Motor neuron (in vitro differentiated cells): Measurements from ENCODE around the gene VSIG10L. TPM values are rescaled to one million over a fixed set of nuclear protein-coding genes. Genes with fewer than 3 reads are reported as not detected.

Experiments
- ATAC-seq, 8 experiments: fragments of 200-7000 bp; cut with Tn5 transposase; replicated peaks in 6 of 8; 2 replicates each; pipeline ENCODE4 v1.8.0; 2021; ENCODE audit warnings: mild to moderate bottlenecking in 8 of 8, moderate library complexity in 8 of 8
- H3K27ac ChIP-seq, 2 donors: fragments of 250-450 bp; sonication (Bioruptor Pico); 2 replicates each; pipeline ENCODE4 v1.9.0; 2021; ENCODE audit warnings: antibody characterized with exemption in 2 of 2, mild to moderate bottlenecking in 2 of 2, moderate library complexity in 1 of 2
- H3K4me1 ChIP-seq, 2 donors: fragments of 250-450 bp; sonication (Bioruptor Pico); replicated peaks in 1 of 2; 2 replicates each; pipeline ENCODE4 v1.6.1; 2021; ENCODE audit warnings: antibody characterized with exemption in 2 of 2, mild to moderate bottlenecking in 2 of 2, moderate library complexity in 1 of 2
- H3K4me3 ChIP-seq, 5 donors: fragments of 250-450 bp; sonication (Bioruptor Pico); 2 replicates each; pipeline ENCODE4 v1.9.0; 2021; ENCODE audit warnings: antibody characterized with exemption in 5 of 5, mild to moderate bottlenecking in 5 of 5, moderate library complexity in 4 of 5
- WGBS, 10 experiments: fragments of 450-650 bp; shearing (Covaris generic); methylation state at CpG; one replicate each; pipeline ENCODE4 v1.0.0; 2022; 5-methylcytosine and 5-hydroxymethylcytosine counted together
- in situ Hi-C, 9 experiments: fragments of 400-800 bp; cut with MboI; loops; one replicate each; pipeline ENCODE4 v1.15.0; 2021; ENCODE audit warnings: low sequenced_read_pairs in 9 of 9, low pct_unique_long_range_greater_than_20kb in 2 of 9; ENCODE audit not compliant: unreplicated experiment in 9 of 9
- total RNA-seq, 8 experiments: library from RNA; unstranded; fragments of 300-600 nt; gene quantifications; 2 replicates each; pipeline versions ENCODE4 v1.2.3 to v1.2.4, GENCODE V29; 2022

The VSIG10L gene
- total RNA-seq, 8 experiments from 2014 or later: 1.3 to 5.2 (median 2.2) TPM

GRCh38 chr19:51289635-51290034 lies 52.3 kb downstream of the VSIG10L start:
- in situ Hi-C loops: no loop called here
- WGBS, 10 experiments: 29 to 83% (median 50%) methylated on average over 1 of the region's 1 CpG; no CpG with 5 or more reads in 5 of the 10 experiments
- ATAC-seq: no peak
- no peak overlapping the region for H3K4me3 ChIP-seq
- peaks cover 0 to 9% of the 10 kb centered on the region in 2 donors for H3K4me1 ChIP-seq
- H3K27ac ChIP-seq: no peak overlapping the region

GRCh38 chr19:51285682-51286081 lies 56.3 kb downstream of the VSIG10L start:
- Histone ChIP-seq H3K4me1 (no peaks in the 10 kb centered on the region), H3K27ac (no peak overlapping the region), H3K4me3 (no peak overlapping the region)
- in situ Hi-C loops: no loop called here
- WGBS, 10 experiments: 0 to 76% (median 44%) methylated on average over 2 to 3 of the region's 3 CpGs
- peak in 2 of 8 experiments; percentile 76 to 80 for ATAC-seq

- Histone ChIP-seq H3K4me1 (no peaks in the 10 kb centered on the region), H3K27ac (no peak overlapping the region), H3K4me3 (no peak overlapping the region)
- no peak for ATAC-seq
- WGBS, 10 experiments: 0 to 55% methylated on average over 1 to 3 of the region's 4 CpGs; no CpG with 5 or more reads in 8 of the 10 experiments
- in situ Hi-C loops: no loop called here
These were observed 59.6 kb downstream of the VSIG10L start for GRCh38 chr19:51282335-51282734.

Other genes with a start within 250 kb of the VSIG10L start
- 1 to 10 TPM; 1.7 to 4.0 (median 2.5) TPM for gene CTU1, start 233.7 kb downstream of the VSIG10L start, total RNA-seq
- under 1 TPM in 3 of 8 experiments, not detected in 5; 0.09 to 0.33 (median 0.21) TPM for gene SIGLEC9, start 217.2 kb downstream of the VSIG10L start, total RNA-seq
- 1 to 10 TPM in 1 of 8 experiments, under 1 TPM in 2, not detected in 5; 0.20 to 1.2 (median 0.33) TPM for gene SIGLEC7, start 199.8 kb downstream of the VSIG10L start, total RNA-seq
- gene CD33, start 117.1 kb downstream of the VSIG10L start, total RNA-seq: 10 to 100 TPM in 1 of 8 experiments, 1 to 10 TPM in 2, under 1 TPM in 3, not detected in 2; 0.09 to 26.1 (median 2.7) TPM
- gene SIGLECL1, start 91.1 kb downstream of the VSIG10L start, total RNA-seq: 1 to 10 TPM in 1 of 8 experiments, under 1 TPM in 1, not detected in 6; 0.20 to 1.1 TPM
- 10 to 100 TPM in 2 of 8 experiments, 1 to 10 TPM in 3, under 1 TPM in 3; 0.20 to 13.0 (median 5.7) TPM for gene IGLON5, start 30.5 kb downstream of the VSIG10L start, total RNA-seq
- 100 to 1,000 TPM in 7 of 8 experiments, 10 to 100 TPM in 1; 64.7 to 217 (median 144) TPM for gene ETFB, start 24.2 kb upstream of the VSIG10L start, total RNA-seq
- 1 to 10 TPM in 7 of 8 experiments, under 1 TPM in 1; 0.36 to 4.1 (median 2.4) TPM for gene CLDND2, start 26.9 kb upstream of the VSIG10L start, total RNA-seq
- gene NKG7, start 30.5 kb upstream of the VSIG10L start, total RNA-seq: under 1 TPM in 1 of 8 experiments, not detected in 7; 0.27 TPM
- under 1 TPM in 1 of 8 experiments, not detected in 7; 0.38 TPM for gene LIM2, start 45.8 kb upstream of the VSIG10L start, total RNA-seq
- 1 to 10 TPM in 2 of 8 experiments, under 1 TPM in 4, not detected in 2; 0.14 to 1.2 (median 0.58) TPM for gene C19orf84, start 48.5 kb upstream of the VSIG10L start, total RNA-seq
- 1 to 10 TPM in 1 of 8 experiments, under 1 TPM in 5, not detected in 2; 0.05 to 1.2 (median 0.71) TPM for gene SIGLEC10, start 75.5 kb upstream of the VSIG10L start, total RNA-seq
- gene SIGLEC8, start 116.3 kb upstream of the VSIG10L start, total RNA-seq: under 1 TPM in 2 of 8 experiments, not detected in 6; 0.47 to 0.51 TPM
- gene CEACAM18, start 136.4 kb upstream of the VSIG10L start, total RNA-seq: not detected
- gene SIGLEC12, start 159.7 kb upstream of the VSIG10L start, total RNA-seq: under 1 TPM in 2 of 8 experiments, not detected in 6; 0.08 to 0.19 TPM
- gene SIGLEC6, start 189.5 kb upstream of the VSIG10L start, total RNA-seq: not detected
- 1 to 10 TPM; 3.0 to 9.5 (median 6.0) TPM for gene ZNF175, start 229.1 kb upstream of the VSIG10L start, total RNA-seq